ENCODE results near the gene TRPV6. TPM values are rescaled to one million over a fixed set of nuclear protein-coding genes. Genes with fewer than 3 reads are reported as not detected.

Gene TRPV6
- not detected in 5 replicates for total RNA-seq (2022; extraction: Qiagen RNA extraction)

GRCh38 chr7:142885311-142886230 lies at the start of gene TRPV6:
Gene TRPV6 (minus strand): TSS chr7:142885745.

DNA sequence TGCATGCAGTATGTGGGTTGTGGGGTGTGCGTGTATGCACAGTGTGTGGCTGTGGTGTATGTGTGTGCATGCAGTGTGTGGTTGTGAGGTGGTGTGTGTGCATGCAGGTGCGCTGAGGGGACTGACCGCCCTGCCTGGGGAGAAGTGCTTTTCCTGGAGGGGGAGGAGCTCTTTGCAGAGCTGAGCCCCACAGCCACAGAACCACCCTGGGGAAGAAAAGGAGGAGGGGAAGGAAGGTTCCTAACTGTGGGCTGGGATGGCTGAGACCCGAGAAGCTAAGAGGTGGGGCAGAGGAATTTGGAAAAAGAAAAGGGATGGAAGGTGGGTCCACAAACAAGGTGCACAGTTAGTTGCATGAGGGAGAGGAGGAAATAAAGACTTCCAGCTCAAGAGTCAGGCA lies 48.1 kb upstream of the TRPV6 start, which contains the start of gene TRPV5:
TSS of gene TRPV5 (minus strand) at position 123 of the 400 bp plus-strand sequence. CDS start 287 bp downstream, outside the sequence.

GRCh38 chr7:142854372-142855113 lies 31.0 kb downstream of the TRPV6 start, which contains the start of gene EPHB6:
Gene EPHB6 (plus strand): TSS chr7:142855076. CDS start chr7:142863228, 8,152 bp downstream.

Other genes with a start within 250 kb of the TRPV6 start
- gene PRSS1, start 136.3 kb downstream of the TRPV6 start, total RNA-seq (2022; extraction: Qiagen RNA extraction) = not detected in 5 replicates
- not detected in 5 replicates for gene PRSS2, start 114.8 kb downstream of the TRPV6 start, total RNA-seq (2022; extraction: Qiagen RNA extraction)
- gene EPHB6, start 30.7 kb downstream of the TRPV6 start, total RNA-seq (2022; extraction: Qiagen RNA extraction) = 0.36 to 0.96 TPM (median 0.59 TPM) in 5 replicates
- gene TRPV5, start 48.0 kb upstream of the TRPV6 start, total RNA-seq (2022; extraction: Qiagen RNA extraction) = not detected in 5 replicates
- gene LLCFC1, start 53.7 kb upstream of the TRPV6 start, total RNA-seq (2022; extraction: Qiagen RNA extraction) = not detected in 5 replicates
- 0.33 TPM in 1 of 5 replicates, not detected in the others for gene KEL, start 76.6 kb upstream of the TRPV6 start, total RNA-seq (2022; extraction: Qiagen RNA extraction)
- gene OR9A2, start 141.4 kb upstream of the TRPV6 start, total RNA-seq (2022; extraction: Qiagen RNA extraction) = not detected in 5 replicates
- gene OR6V1, start 166.6 kb upstream of the TRPV6 start, total RNA-seq (2022; extraction: Qiagen RNA extraction) = not detected in 5 replicates
- 0.35 to 0.64 TPM in 2 of 5 replicates, not detected in the others for gene PIP, start 246.3 kb upstream of the TRPV6 start, total RNA-seq (2022; extraction: Qiagen RNA extraction)

Measured in A549 treated with Hydrocortisone at 1 μM for 4 hours (cell line).